ACC112 (cell line): Measurements from ENCODE around the gene NOD2.

Experiments used
- H2AFZ ChIP-seq: fragments of 200-600 bp; sonication (generic); one replicate; pipeline ENCODE4 v1.6.0; 2017; ENCODE audit warnings: antibody characterized with exemption, low read length; ENCODE audit not compliant: unreplicated experiment
- H3K27ac ChIP-seq: fragments of 200-600 bp; sonication (generic); 2 replicates; pipeline ENCODE4 v1.5.1; 2014; ENCODE audit warnings: low read depth, mild to moderate bottlenecking, antibody characterized with exemption, low read length, moderate library complexity
- H3K27me3 ChIP-seq: fragments of 200-600 bp; sonication (generic); 2 replicates; pipeline ENCODE4 v1.6.1; 2014; ENCODE audit warnings: mild to moderate bottlenecking, antibody characterized with exemption, low read length, moderate library complexity, mixed read lengths; ENCODE audit not compliant: insufficient read depth
- H3K36me3 ChIP-seq: fragments of 200-600 bp; sonication (generic); 2 replicates; pipeline ENCODE4 v1.6.1; 2016; ENCODE audit warnings: mild to moderate bottlenecking, antibody characterized with exemption, low read length, moderate library complexity, mixed read lengths; ENCODE audit not compliant: insufficient read depth
- H3K4me1 ChIP-seq: fragments of 200-600 bp; sonication (generic); one replicate; pipeline ENCODE4 v1.6.1; 2016; ENCODE audit warnings: low read length, mixed read lengths; ENCODE audit not compliant: insufficient read depth, unreplicated experiment, control insufficient read depth
- H3K4me3 ChIP-seq: fragments of 200-600 bp; sonication (generic); 2 replicates; pipeline ENCODE4 v1.5.1; 2014; ENCODE audit warnings: mild to moderate bottlenecking, low read depth, low read length
- H3K79me2 ChIP-seq: fragments of 200-600 bp; sonication (generic); one replicate; pipeline ENCODE4 v1.6.0; 2016; ENCODE audit warnings: low read length; ENCODE audit not compliant: control insufficient read depth, unreplicated experiment, insufficient read depth

The NOD2 gene

GRCh38 chr16:50671644-50672260, 21.7 kb upstream of the NOD2 start:
- Histone ChIP-seq H2AFZ (no peak overlapping the region), H3K27me3 (peaks cover 9% of the 10 kb centered on the region; the same call in 1 of the 2 replicates), H3K4me3 (no peak overlapping the region), H3K27ac (no peak overlapping the region), H3K4me1 (no peaks in the 10 kb centered on the region), H3K79me2 (no peaks in the 10 kb centered on the region), H3K36me3 (no peaks in the 10 kb centered on the region)

GRCh38 chr16:50673496-50674275, 19.7 kb upstream of the NOD2 start:
- no peaks in the 10 kb centered on the region for H3K79me2 ChIP-seq
- H3K27ac ChIP-seq: no peak overlapping the region
- H3K27me3 ChIP-seq: peaks cover 9% of the 10 kb centered on the region; the same call in 1 of the 2 replicates
- no peaks in the 10 kb centered on the region for H3K4me1 ChIP-seq
- H3K36me3 ChIP-seq: no peaks in the 10 kb centered on the region
- no peak overlapping the region for H3K4me3 ChIP-seq
- no peak overlapping the region for H2AFZ ChIP-seq

- Histone ChIP-seq H3K27me3 (peaks cover 9% of the 10 kb centered on the region; the same call in 1 of the 2 replicates), H3K4me1 (no peaks in the 10 kb centered on the region), H3K36me3 (no peaks in the 10 kb centered on the region), H3K79me2 (no peaks in the 10 kb centered on the region), H2AFZ (no peak overlapping the region), H3K27ac (no peak overlapping the region), H3K4me3 (no peak overlapping the region)
Observed at GRCh38 chr16:50674831-50675230, 18.6 kb upstream of the NOD2 start.

- no peak overlapping the region for H2AFZ ChIP-seq
- H3K4me3 ChIP-seq: no peak overlapping the region
- no peaks in the 10 kb centered on the region for H3K36me3 ChIP-seq
- no peaks in the 10 kb centered on the region for H3K79me2 ChIP-seq
- H3K4me1 ChIP-seq: no peaks in the 10 kb centered on the region
- peaks cover 9% of the 10 kb centered on the region; the same call in 1 of the 2 replicates for H3K27me3 ChIP-seq
- no peak overlapping the region for H3K27ac ChIP-seq
Observed at GRCh38 chr16:50675686-50676610, 17.5 kb upstream of the NOD2 start.

- Histone ChIP-seq H3K4me1 (no peaks in the 10 kb centered on the region), H3K27ac (no peak overlapping the region), H3K36me3 (no peaks in the 10 kb centered on the region), H2AFZ (no peak overlapping the region), H3K27me3 (peaks cover 9% of the 10 kb centered on the region), H3K4me3 (no peak overlapping the region), H3K79me2 (no peaks in the 10 kb centered on the region)
Observed at GRCh38 chr16:50676684-50677225, 16.7 kb upstream of the NOD2 start.

- no peak overlapping the region for H2AFZ ChIP-seq
- H3K27ac ChIP-seq: no peak overlapping the region
- no peaks in the 10 kb centered on the region for H3K79me2 ChIP-seq
- peaks cover 9% of the 10 kb centered on the region for H3K27me3 ChIP-seq
- no peaks in the 10 kb centered on the region for H3K4me1 ChIP-seq
- no peaks in the 10 kb centered on the region for H3K36me3 ChIP-seq
- no peak overlapping the region for H3K4me3 ChIP-seq
Observed at GRCh38 chr16:50677351-50677750, 16.1 kb upstream of the NOD2 start.

- H3K27ac ChIP-seq: no peak overlapping the region
- no peaks in the 10 kb centered on the region for H3K79me2 ChIP-seq
- no peak overlapping the region for H3K4me3 ChIP-seq
- no peaks in the 10 kb centered on the region for H3K36me3 ChIP-seq
- H3K27me3 ChIP-seq: peaks cover 10% of the 10 kb centered on the region
- no peak overlapping the region for H2AFZ ChIP-seq
- H3K4me1 ChIP-seq: no peaks in the 10 kb centered on the region
Observed at GRCh38 chr16:50678531-50678930, 14.9 kb upstream of the NOD2 start.

GRCh38 chr16:50679266-50679665, 14.1 kb upstream of the NOD2 start:
- no peak overlapping the region for H3K4me3 ChIP-seq
- peaks cover 14% of the 10 kb centered on the region for H3K27me3 ChIP-seq
- H3K4me1 ChIP-seq: no peaks in the 10 kb centered on the region
- H3K79me2 ChIP-seq: no peaks in the 10 kb centered on the region
- H2AFZ ChIP-seq: no peak overlapping the region
- no peak overlapping the region for H3K27ac ChIP-seq
- H3K36me3 ChIP-seq: no peaks in the 10 kb centered on the region

GRCh38 chr16:50679676-50680555, 13.5 kb upstream of the NOD2 start:
- no peaks in the 10 kb centered on the region for H3K79me2 ChIP-seq
- H3K27me3 ChIP-seq: peaks cover 14% of the 10 kb centered on the region
- H3K4me3 ChIP-seq: no peak overlapping the region
- no peaks in the 10 kb centered on the region for H3K36me3 ChIP-seq
- no peak overlapping the region for H2AFZ ChIP-seq
- H3K27ac ChIP-seq: no peak overlapping the region
- no peaks in the 10 kb centered on the region for H3K4me1 ChIP-seq

GRCh38 chr16:50680556-50680893, 12.9 kb upstream of the NOD2 start:
- H3K27ac ChIP-seq: no peak overlapping the region
- H2AFZ ChIP-seq: no peak overlapping the region
- H3K4me1 ChIP-seq: no peaks in the 10 kb centered on the region
- H3K36me3 ChIP-seq: no peaks in the 10 kb centered on the region
- no peak overlapping the region for H3K4me3 ChIP-seq
- H3K27me3 ChIP-seq: peaks cover 14% of the 10 kb centered on the region
- no peaks in the 10 kb centered on the region for H3K79me2 ChIP-seq
